ENCODE data around the gene GALNT5.
A peak's percentile ranks its signal among the peaks of the same experiment; 100 is the strongest.

Gene GALNT5

GRCh38 chr2:157287160-157287559 is 29.7 kb downstream of the GALNT5 start:
- Histone ChIP-seq H3K4me1 (ENCODE audit: control insufficient read depth, insufficient read depth, low read length) (no peaks in the 10 kb centered on the region), H3K4me3 (ENCODE audit: low read length) (no peak overlapping the region), H3K27ac (ENCODE audit: low read length) (no peak overlapping the region), H3K27me3 (ENCODE audit: control insufficient read depth, insufficient read depth, low read length) (no peaks in the 10 kb centered on the region), H3K36me3 (ENCODE audit: control insufficient read depth, insufficient read depth, low read length) (no peaks in the 10 kb centered on the region), H3K9me3 (ENCODE audit: control insufficient read depth, insufficient read depth, low read length) (no peaks in the 10 kb centered on the region)
- no peak for DNase-seq (ENCODE audit: low read depth, low spot score)
- no CpG with 5 or more reads among the region's 1 CpG for WGBS (ENCODE audit: insufficient coverage, insufficient read length)

GRCh38 chr2:157290525-157290924 is 33.0 kb downstream of the GALNT5 start:
- H3K9me3 ChIP-seq (ENCODE audit: control insufficient read depth, insufficient read depth, low read length), result no peaks in the 10 kb centered on the region
- WGBS (ENCODE audit: insufficient coverage, insufficient read length), result no CpG with 5 or more reads among the region's 2 CpGs
- H3K36me3 ChIP-seq (ENCODE audit: control insufficient read depth, insufficient read depth, low read length), result no peaks in the 10 kb centered on the region
- no peak for DNase-seq (ENCODE audit: low read depth, low spot score)
- H3K4me1 ChIP-seq (ENCODE audit: control insufficient read depth, insufficient read depth, low read length), result no peaks in the 10 kb centered on the region
- H3K27me3 ChIP-seq (ENCODE audit: control insufficient read depth, insufficient read depth, low read length), result no peaks in the 10 kb centered on the region
- H3K4me3 ChIP-seq (ENCODE audit: low read length), result no peak overlapping the region
- H3K27ac ChIP-seq (ENCODE audit: low read length), result no peak overlapping the region

- Histone ChIP-seq H3K4me3 (ENCODE audit: low read length) (no peak overlapping the region), H3K27me3 (ENCODE audit: control insufficient read depth, insufficient read depth, low read length) (no peaks in the 10 kb centered on the region), H3K36me3 (ENCODE audit: control insufficient read depth, insufficient read depth, low read length) (no peaks in the 10 kb centered on the region), H3K4me1 (ENCODE audit: control insufficient read depth, insufficient read depth, low read length) (no peaks in the 10 kb centered on the region), H3K9me3 (ENCODE audit: control insufficient read depth, insufficient read depth, low read length) (no peaks in the 10 kb centered on the region), H3K27ac (ENCODE audit: low read length) (no peak overlapping the region)
- DNase-seq (ENCODE audit: low read depth, low spot score), result no peak
- no CpG with 5 or more reads among the region's 1 CpG for WGBS (ENCODE audit: insufficient coverage, insufficient read length)
Measured at GRCh38 chr2:157291018-157291417, 33.5 kb downstream of the GALNT5 start.

- Histone ChIP-seq H3K36me3 (ENCODE audit: control insufficient read depth, insufficient read depth, low read length) (no peaks in the 10 kb centered on the region), H3K27me3 (ENCODE audit: control insufficient read depth, insufficient read depth, low read length) (no peaks in the 10 kb centered on the region), H3K4me1 (ENCODE audit: control insufficient read depth, insufficient read depth, low read length) (no peaks in the 10 kb centered on the region), H3K27ac (ENCODE audit: low read length) (no peak overlapping the region), H3K4me3 (ENCODE audit: low read length) (no peak overlapping the region), H3K9me3 (ENCODE audit: control insufficient read depth, insufficient read depth, low read length) (no peaks in the 10 kb centered on the region)
- WGBS (ENCODE audit: insufficient coverage, insufficient read length), result no CpG with 5 or more reads among the region's 5 CpGs
- no peak for DNase-seq (ENCODE audit: low read depth, low spot score)
Measured at GRCh38 chr2:157292853-157293252, 35.3 kb downstream of the GALNT5 start.

- H3K4me3 ChIP-seq (ENCODE audit: low read length), result no peak overlapping the region
- no CpG with 5 or more reads among the region's 1 CpG for WGBS (ENCODE audit: insufficient coverage, insufficient read length)
- DNase-seq (ENCODE audit: low read depth, low spot score), result no peak
Measured at GRCh38 chr2:157296490-157296889, 39.0 kb downstream of the GALNT5 start.

GRCh38 chr2:157296958-157297357 is 39.5 kb downstream of the GALNT5 start:
- no CpG with 5 or more reads among the region's 4 CpGs for WGBS (ENCODE audit: insufficient coverage, insufficient read length)
- no peaks in the 10 kb centered on the region for H3K4me1 ChIP-seq (ENCODE audit: control insufficient read depth, insufficient read depth, low read length)
- DNase-seq (ENCODE audit: low read depth, low spot score), result no peak
- H3K27ac ChIP-seq (ENCODE audit: low read length), result no peak overlapping the region
- H3K27me3 ChIP-seq (ENCODE audit: control insufficient read depth, insufficient read depth, low read length), result no peaks in the 10 kb centered on the region
- H3K9me3 ChIP-seq (ENCODE audit: control insufficient read depth, insufficient read depth, low read length), result no peaks in the 10 kb centered on the region
- H3K4me3 ChIP-seq (ENCODE audit: low read length), result no peak overlapping the region
- no peaks in the 10 kb centered on the region for H3K36me3 ChIP-seq (ENCODE audit: control insufficient read depth, insufficient read depth, low read length)

More at GRCh38 chr2:157296490-157296889, 39.0 kb downstream of the GALNT5 start:
- Histone ChIP-seq H3K27ac (ENCODE audit: low read length) (no peak overlapping the region), H3K4me1 (ENCODE audit: control insufficient read depth, insufficient read depth, low read length) (no peaks in the 10 kb centered on the region), H3K27me3 (ENCODE audit: control insufficient read depth, insufficient read depth, low read length) (no peaks in the 10 kb centered on the region), H3K36me3 (ENCODE audit: control insufficient read depth, insufficient read depth, low read length) (no peaks in the 10 kb centered on the region), H3K9me3 (ENCODE audit: control insufficient read depth, insufficient read depth, low read length) (no peaks in the 10 kb centered on the region)

GRCh38 chr2:157301307-157301706 is 43.8 kb downstream of the GALNT5 start:
- WGBS (ENCODE audit: insufficient coverage, insufficient read length), result no CpG with 5 or more reads among the region's 2 CpGs

GRCh38 chr2:157302492-157303099 is 45.1 kb downstream of the GALNT5 start:
- H3K36me3 ChIP-seq (ENCODE audit: control insufficient read depth, insufficient read depth, low read length), result no peaks in the 10 kb centered on the region
- WGBS (ENCODE audit: insufficient coverage, insufficient read length), result no CpG with 5 or more reads among the region's 9 CpGs
- H3K27me3 ChIP-seq (ENCODE audit: control insufficient read depth, insufficient read depth, low read length), result no peaks in the 10 kb centered on the region
- no peak overlapping the region for H3K27ac ChIP-seq (ENCODE audit: low read length)
- no peak overlapping the region for H3K4me3 ChIP-seq (ENCODE audit: low read length)
- DNase-seq (ENCODE audit: low read depth, low spot score), result peak; percentile 16
- H3K4me1 ChIP-seq (ENCODE audit: control insufficient read depth, insufficient read depth, low read length), result no peaks in the 10 kb centered on the region
- no peaks in the 10 kb centered on the region for H3K9me3 ChIP-seq (ENCODE audit: control insufficient read depth, insufficient read depth, low read length)

More at GRCh38 chr2:157301307-157301706, 43.8 kb downstream of the GALNT5 start:
- no peaks in the 10 kb centered on the region for H3K4me1 ChIP-seq (ENCODE audit: control insufficient read depth, insufficient read depth, low read length)
- no peaks in the 10 kb centered on the region for H3K9me3 ChIP-seq (ENCODE audit: control insufficient read depth, insufficient read depth, low read length)
- H3K4me3 ChIP-seq (ENCODE audit: low read length), result no peak overlapping the region
- H3K36me3 ChIP-seq (ENCODE audit: control insufficient read depth, insufficient read depth, low read length), result no peaks in the 10 kb centered on the region
- no peak overlapping the region for H3K27ac ChIP-seq (ENCODE audit: low read length)
- H3K27me3 ChIP-seq (ENCODE audit: control insufficient read depth, insufficient read depth, low read length), result no peaks in the 10 kb centered on the region
- DNase-seq (ENCODE audit: low read depth, low spot score), result no peak

GRCh38 chr2:157303612-157304011 is 46.1 kb downstream of the GALNT5 start:
- Histone ChIP-seq H3K27me3 (ENCODE audit: control insufficient read depth, insufficient read depth, low read length) (no peaks in the 10 kb centered on the region), H3K36me3 (ENCODE audit: control insufficient read depth, insufficient read depth, low read length) (no peaks in the 10 kb centered on the region), H3K27ac (ENCODE audit: low read length) (no peak overlapping the region), H3K4me1 (ENCODE audit: control insufficient read depth, insufficient read depth, low read length) (no peaks in the 10 kb centered on the region), H3K9me3 (ENCODE audit: control insufficient read depth, insufficient read depth, low read length) (no peaks in the 10 kb centered on the region), H3K4me3 (ENCODE audit: low read length) (no peak overlapping the region)
- DNase-seq (ENCODE audit: low read depth, low spot score), result no peak
- no CpG with 5 or more reads among the region's 2 CpGs for WGBS (ENCODE audit: insufficient coverage, insufficient read length)

GRCh38 chr2:157304811-157305722 is 47.6 kb downstream of the GALNT5 start:
- no peaks in the 10 kb centered on the region for H3K27me3 ChIP-seq (ENCODE audit: control insufficient read depth, insufficient read depth, low read length)
- DNase-seq (ENCODE audit: low read depth, low spot score), result no peak
- no CpG with 5 or more reads among the region's 3 CpGs for whole genome bisulfite sequencing (ENCODE audit: insufficient coverage, insufficient read length)
- H3K9me3 ChIP-seq (ENCODE audit: control insufficient read depth, insufficient read depth, low read length), result no peaks in the 10 kb centered on the region
- H3K4me1 ChIP-seq (ENCODE audit: control insufficient read depth, insufficient read depth, low read length), result no peaks in the 10 kb centered on the region
- H3K36me3 ChIP-seq (ENCODE audit: control insufficient read depth, insufficient read depth, low read length), result no peaks in the 10 kb centered on the region
- H3K4me3 ChIP-seq (ENCODE audit: low read length), result no peak overlapping the region
- no peak overlapping the region for H3K27ac ChIP-seq (ENCODE audit: low read length)
